Measurements from ENCODE around the gene ABCB4. TPM values are rescaled to one million over a fixed set of nuclear protein-coding genes. Genes with fewer than 3 reads are reported as not detected.

The ABCB4 gene
- total RNA-seq, 1 experiment from 2014 or later = 0.20 TPM

DNA sequence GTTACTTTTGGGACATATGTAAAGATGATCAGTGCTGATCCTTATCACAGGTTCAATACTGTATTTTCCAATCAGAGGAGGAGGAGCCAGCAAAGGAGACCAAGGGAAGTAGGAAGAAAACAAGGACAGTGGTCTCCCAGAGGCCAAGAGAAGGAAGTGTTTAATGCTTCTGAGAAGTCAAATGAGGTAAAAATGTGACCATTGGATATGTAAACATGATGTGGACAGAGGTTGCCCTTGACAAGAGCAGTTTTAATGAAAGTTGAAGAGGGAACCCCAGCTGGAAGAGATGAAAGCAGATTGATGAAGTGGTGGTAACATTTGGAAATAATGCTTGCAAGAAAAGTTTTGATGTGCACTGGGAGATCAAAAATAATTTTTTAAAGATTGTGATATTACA is 111.2 kb downstream of the ABCB4 start:
- Histone ChIP-seq H3K4me2 (ENCODE audit: insufficient read depth, insufficient read length, low read length) (no peak overlapping the region), H3K9me3 (ENCODE audit: control insufficient read depth, low read depth, low read length) (no peaks in the 10 kb centered on the region), H3K27me3 (ENCODE audit: insufficient read depth, low read length) (no peaks in the 10 kb centered on the region; the same call in 1 of the 2 replicates), H4K91ac (ENCODE audit: insufficient read length, low read depth, low read length) (no peak overlapping the region), H2AK5ac (ENCODE audit: insufficient read length, low read length) (no peak overlapping the region), H2AFZ (ENCODE audit: low read length) (no peak overlapping the region), H3T11ph (ENCODE audit: low read length) (no peak overlapping the region), H2BK5ac (ENCODE audit: insufficient read length, low read length) (no peak overlapping the region), H3K27ac (ENCODE audit: insufficient read length, low read depth, low read length) (no peak overlapping the region), H4K5ac (ENCODE audit: insufficient read length, low read depth, low read length) (no peak overlapping the region), H3K23me2 (ENCODE audit: insufficient read length, low read depth, low read length, poor library complexity, severe bottlenecking) (no peaks in the 10 kb centered on the region), H2BK12ac (ENCODE audit: insufficient read length, low read depth, low read length) (no peak overlapping the region), H2BK20ac (ENCODE audit: low read depth, low read length, poor library complexity, severe bottlenecking) (no peak overlapping the region), H2BK15ac (ENCODE audit: low read depth, low read length) (no peak overlapping the region), H4K20me1 (ENCODE audit: control insufficient read depth, insufficient read depth, insufficient read length) (no peaks in the 10 kb centered on the region), H4K8ac (replicated peaks; ENCODE audit: insufficient read length, low read depth, low read length) (no peak overlapping the region), H3K23ac (ENCODE audit: insufficient read length, low read depth, low read length) (no peak overlapping the region), H3K56ac (ENCODE audit: insufficient read length, low read depth, low read length) (no peak overlapping the region), H3K9ac (ENCODE audit: extremely low read depth, insufficient read length, low read length) (no peak overlapping the region), H3K18ac (ENCODE audit: insufficient read length, low read depth, low read length) (no peak overlapping the region), H3K79me1 (ENCODE audit: insufficient read depth, low read depth, low read length, poor library complexity, severe bottlenecking) (no peaks in the 10 kb centered on the region), H3K4ac (ENCODE audit: low read depth, low read length) (no peak overlapping the region), H3K4me1 (ENCODE audit: insufficient read depth, low read length) (no peaks in the 10 kb centered on the region), H3K79me2 (ENCODE audit: insufficient read depth, low read length) (no peaks in the 10 kb centered on the region), H3K14ac (ENCODE audit: insufficient read depth, low read length) (no peak overlapping the region), H2BK120ac (ENCODE audit: low read depth, low read length, poor library complexity, severe bottlenecking) (no peak overlapping the region)
- Mint-ChIP-seq H3K4me3 (no peak overlapping the region), H3K9me3 (no peaks in the 10 kb centered on the region), H3K27ac (no peak overlapping the region), H3K27me3 (ENCODE audit: low read depth) (no peaks in the 10 kb centered on the region), H3K36me3 (ENCODE audit: insufficient read depth in 1 of 3, low read depth in 3 of 3) (peaks cover 3 to 8% (median 5%) of the 10 kb centered on the region in 3 experiments; a peak in 3 of 7 replicates), H3K4me1 (peaks cover 2 to 3% of the 10 kb centered on the region in 2 experiments; a peak in 1 of 4 replicates)
- DNase-seq = no peak
- no peak for TF ChIP-seq CTCF (conservative IDR thresholded peaks at IDR 0.05)
